KOPT-K1 (cell line): Measurements from ENCODE around the gene INHBC.

Experiments used
- H3K27ac ChIP-seq: fragments of 200-600 bp; sonication (generic); 2 replicates; pipeline ENCODE4 v1.5.1; 2016; ENCODE audit warnings: antibody characterized with exemption, mild to moderate bottlenecking, low read depth, low read length; ENCODE audit not compliant: poor library complexity, severe bottlenecking
- H3K36me3 ChIP-seq: fragments of 200-600 bp; sonication (generic); 2 replicates; pipeline ENCODE4 v1.5.1; 2017; ENCODE audit warnings: antibody characterized with exemption, mild to moderate bottlenecking, low read length, moderate library complexity; ENCODE audit not compliant: insufficient read depth
- H3K9me3 ChIP-seq: fragments of 200-600 bp; sonication (generic); 2 replicates; pipeline ENCODE4 v1.5.1; 2017; ENCODE audit warnings: antibody characterized with exemption, low read length, mild to moderate bottlenecking; ENCODE audit not compliant: insufficient read depth, poor library complexity, severe bottlenecking

INHBC gene

DNA sequence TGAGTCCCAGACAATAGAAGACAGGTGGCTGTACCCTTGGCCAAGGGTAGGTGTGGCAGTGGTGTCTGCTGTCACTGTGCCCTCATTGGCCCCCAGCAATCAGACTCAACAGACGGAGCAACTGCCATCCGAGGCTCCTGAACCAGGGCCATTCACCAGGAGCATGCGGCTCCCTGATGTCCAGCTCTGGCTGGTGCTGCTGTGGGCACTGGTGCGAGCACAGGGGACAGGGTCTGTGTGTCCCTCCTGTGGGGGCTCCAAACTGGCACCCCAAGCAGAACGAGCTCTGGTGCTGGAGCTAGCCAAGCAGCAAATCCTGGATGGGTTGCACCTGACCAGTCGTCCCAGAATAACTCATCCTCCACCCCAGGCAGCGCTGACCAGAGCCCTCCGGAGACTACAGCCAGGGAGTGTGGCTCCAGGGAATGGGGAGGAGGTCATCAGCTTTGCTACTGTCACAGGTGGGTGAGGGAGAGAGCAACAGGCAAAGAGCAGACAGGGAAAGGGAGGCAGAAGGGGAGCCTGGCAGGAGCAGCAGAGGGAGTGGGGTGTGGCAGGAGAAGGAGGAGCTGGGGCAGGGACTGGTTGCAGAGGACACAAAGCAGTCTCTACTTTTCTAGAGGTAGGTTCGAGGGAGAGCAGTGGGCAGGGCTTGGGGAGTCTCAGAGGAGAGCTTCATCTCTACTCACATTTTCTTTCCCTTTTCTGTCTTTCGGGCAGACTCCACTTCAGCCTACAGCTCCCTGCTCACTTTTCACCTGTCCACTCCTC is 21.0 kb downstream of the INHBC start:
- Histone ChIP-seq H3K9me3 (no peaks in the 10 kb centered on the region), H3K27ac (no peak overlapping the region)

DNA sequence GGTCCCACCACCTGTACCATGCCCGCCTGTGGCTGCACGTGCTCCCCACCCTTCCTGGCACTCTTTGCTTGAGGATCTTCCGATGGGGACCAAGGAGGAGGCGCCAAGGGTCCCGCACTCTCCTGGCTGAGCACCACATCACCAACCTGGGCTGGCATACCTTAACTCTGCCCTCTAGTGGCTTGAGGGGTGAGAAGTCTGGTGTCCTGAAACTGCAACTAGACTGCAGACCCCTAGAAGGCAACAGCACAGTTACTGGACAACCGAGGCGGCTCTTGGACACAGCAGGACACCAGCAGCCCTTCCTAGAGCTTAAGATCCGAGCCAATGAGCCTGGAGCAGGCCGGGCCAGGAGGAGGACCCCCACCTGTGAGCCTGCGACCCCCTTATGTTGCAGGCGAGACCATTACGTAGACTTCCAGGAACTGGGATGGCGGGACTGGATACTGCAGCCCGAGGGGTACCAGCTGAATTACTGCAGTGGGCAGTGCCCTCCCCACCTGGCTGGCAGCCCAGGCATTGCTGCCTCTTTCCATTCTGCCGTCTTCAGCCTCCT is 21.6 kb downstream of the INHBC start:
- Histone ChIP-seq H3K9me3 (no peaks in the 10 kb centered on the region), H3K36me3 (no peaks in the 10 kb centered on the region), H3K27ac (no peak overlapping the region)

More for the DNA sequence above, 21.0 kb downstream of the INHBC start:
- H3K36me3 ChIP-seq: no peaks in the 10 kb centered on the region

DNA sequence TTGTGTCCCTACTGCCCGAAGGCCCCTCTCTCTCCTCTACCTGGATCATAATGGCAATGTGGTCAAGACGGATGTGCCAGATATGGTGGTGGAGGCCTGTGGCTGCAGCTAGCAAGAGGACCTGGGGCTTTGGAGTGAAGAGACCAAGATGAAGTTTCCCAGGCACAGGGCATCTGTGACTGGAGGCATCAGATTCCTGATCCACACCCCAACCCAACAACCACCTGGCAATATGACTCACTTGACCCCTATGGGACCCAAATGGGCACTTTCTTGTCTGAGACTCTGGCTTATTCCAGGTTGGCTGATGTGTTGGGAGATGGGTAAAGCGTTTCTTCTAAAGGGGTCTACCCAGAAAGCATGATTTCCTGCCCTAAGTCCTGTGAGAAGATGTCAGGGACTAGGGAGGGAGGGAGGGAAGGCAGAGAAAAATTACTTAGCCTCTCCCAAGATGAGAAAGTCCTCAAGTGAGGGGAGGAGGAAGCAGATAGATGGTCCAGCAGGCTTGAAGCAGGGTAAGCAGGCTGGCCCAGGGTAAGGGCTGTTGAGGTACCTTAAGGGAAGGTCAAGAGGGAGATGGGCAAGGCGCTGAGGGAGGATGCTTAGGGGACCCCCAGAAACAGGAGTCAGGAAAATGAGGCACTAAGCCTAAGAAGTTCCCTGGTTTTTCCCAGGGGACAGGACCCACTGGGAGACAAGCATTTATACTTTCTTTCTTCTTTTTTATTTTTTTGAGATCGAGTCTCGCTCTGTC is 22.3 kb downstream of the INHBC start:
- no peaks in the 10 kb centered on the region for H3K36me3 ChIP-seq
- no peaks in the 10 kb centered on the region for H3K9me3 ChIP-seq
- no peak overlapping the region for H3K27ac ChIP-seq

DNA sequence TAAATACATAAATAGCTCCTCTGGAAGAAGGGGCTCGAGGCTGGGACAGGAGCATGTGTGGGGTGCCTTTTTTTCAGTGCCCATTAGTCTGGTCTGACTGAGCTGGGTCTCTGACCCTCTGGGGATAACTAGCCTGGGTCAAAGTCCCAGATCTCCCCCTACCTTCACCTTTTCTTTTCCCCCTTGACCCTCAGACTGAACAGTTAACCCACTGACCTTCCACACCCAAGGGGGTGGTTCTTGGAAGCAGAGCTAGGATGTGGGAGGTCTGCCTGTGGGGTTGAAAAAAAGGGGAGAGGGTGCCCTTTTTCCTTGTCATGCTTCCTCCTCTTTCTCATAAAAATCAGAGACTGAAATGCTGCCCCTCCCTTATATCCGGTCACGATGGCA is 24.1 kb downstream of the INHBC start:
- Histone ChIP-seq H3K36me3 (no peaks in the 10 kb centered on the region), H3K27ac (peak overlapping the region; percentile 48), H3K9me3 (no peaks in the 10 kb centered on the region)

DNA sequence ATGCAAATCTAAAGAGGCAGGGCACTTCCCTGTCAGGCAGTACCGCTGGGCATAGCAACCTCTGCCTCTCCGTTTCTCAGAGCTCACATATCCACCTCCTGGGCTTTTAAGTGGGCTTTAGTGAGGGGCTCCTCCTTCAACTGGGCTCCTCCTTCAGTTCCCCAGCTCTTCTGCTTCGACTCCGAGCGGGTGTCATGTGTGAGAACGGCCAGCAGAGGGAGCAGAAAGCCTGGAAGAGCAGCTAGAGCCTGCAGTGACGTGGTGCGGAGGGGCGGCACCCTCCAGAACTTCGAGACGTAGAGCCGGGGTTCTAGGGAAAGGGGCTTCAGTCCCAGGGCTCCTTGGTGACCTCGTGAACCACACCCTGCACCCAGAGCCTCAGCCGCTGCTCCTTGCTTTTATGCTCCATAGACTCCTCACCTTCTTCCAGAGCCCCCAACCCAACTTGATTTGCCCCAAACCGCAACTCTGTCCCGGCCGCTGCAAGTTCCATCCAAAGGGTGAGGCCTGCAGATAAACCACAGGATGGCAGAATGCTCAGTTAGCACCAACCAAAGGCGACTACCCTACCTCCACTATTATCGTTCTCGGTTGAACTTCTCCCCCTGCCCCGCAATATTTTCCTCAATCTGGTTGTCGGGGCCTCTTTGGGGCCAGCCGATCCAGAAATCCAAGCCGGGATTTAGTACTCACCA is 24.6 kb downstream of the INHBC start:
- Histone ChIP-seq H3K9me3 (no peaks in the 10 kb centered on the region), H3K36me3 (no peaks in the 10 kb centered on the region)

DNA sequence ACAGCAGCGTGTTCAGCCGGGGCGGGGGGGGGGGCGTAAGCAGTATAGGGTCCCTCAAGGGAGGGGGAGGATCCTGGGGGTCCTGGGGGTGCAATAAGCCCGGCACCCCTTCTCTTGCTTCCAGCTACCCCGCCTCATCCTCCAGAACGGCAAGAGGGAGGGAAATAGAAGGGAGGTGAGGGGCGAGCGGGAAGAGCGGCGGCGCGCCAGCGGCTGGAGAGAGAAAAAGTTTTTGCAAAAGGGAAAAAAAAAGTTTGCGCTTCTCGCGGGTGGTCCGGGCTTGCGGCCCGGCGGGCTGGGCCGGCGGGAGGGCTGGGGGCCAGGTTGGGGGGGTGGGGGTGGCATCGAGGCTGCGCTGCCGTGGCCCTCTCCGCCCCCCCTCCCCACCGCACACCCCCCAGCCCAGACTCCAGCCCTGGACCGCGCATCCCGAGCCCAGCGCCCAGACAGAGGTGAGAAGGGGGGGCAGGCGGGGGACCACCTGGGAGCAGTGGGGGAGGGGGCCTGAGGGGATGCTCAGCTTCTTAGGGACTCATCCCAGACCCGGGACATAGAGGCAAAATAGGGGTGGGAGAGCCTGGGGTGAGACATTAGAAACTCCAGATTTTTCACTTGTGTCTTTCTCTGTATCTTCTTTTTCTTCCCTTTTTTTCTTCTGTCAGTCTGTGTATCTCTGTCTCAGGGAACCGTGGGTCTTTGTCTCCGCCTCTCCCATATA is 25.3 kb downstream of the INHBC start, which contains the start of gene GLI1:
TSS of gene GLI1 (plus strand) at position 36 of the 718 bp plus-strand sequence. CDS start 3,907 bp downstream, outside the sequence.
- Histone ChIP-seq H3K9me3 (no peaks in the 10 kb centered on the region), H3K36me3 (no peaks in the 10 kb centered on the region), H3K27ac (peak within 1 kb of the TSS; percentile 48)

More for the DNA sequence above, 24.6 kb downstream of the INHBC start:
- H3K27ac ChIP-seq: peak overlapping the region; percentile 48

DNA sequence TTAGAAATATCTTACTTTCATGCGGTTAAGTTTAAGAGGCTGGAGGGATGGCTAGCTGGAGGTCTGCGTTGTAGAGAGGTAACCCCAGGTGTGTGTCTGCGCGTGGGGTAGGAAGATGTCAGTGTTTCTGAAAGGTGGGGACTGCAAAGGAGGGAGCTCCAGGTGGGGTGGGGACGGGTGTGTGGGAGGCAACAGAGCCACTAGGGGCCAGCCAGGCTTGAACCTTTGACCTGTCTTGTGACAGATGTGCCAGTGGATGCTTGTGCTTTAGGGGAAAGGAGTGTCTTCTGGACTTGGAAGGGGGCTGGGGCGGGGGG is 25.8 kb downstream of the INHBC start:
- Histone ChIP-seq H3K9me3 (no peaks in the 10 kb centered on the region), H3K27ac (no peak overlapping the region), H3K36me3 (no peaks in the 10 kb centered on the region)

DNA sequence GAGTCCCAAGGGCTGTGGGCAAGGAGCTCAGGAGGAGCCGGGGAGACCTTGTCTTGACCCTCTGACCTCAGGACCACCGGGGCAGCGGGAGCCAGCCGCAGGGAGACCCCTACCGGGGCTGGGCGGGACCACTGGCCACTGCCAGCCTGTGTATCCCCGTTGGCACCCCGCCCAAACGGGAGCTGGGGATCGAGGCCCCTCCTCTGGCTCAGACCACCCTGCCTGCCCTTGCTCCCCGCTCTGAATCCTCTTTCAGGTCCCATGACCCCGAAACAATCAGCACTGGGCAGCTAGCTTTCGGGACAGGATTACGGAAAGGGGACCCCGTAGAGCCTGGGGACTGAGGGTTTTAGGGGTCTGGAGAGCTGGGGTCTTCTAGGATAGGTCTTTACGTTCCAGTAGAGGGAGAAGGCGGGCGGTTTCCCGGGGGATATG is 26.3 kb downstream of the INHBC start:
- Histone ChIP-seq H3K36me3 (no peaks in the 10 kb centered on the region), H3K9me3 (no peaks in the 10 kb centered on the region), H3K27ac (no peak overlapping the region)

DNA sequence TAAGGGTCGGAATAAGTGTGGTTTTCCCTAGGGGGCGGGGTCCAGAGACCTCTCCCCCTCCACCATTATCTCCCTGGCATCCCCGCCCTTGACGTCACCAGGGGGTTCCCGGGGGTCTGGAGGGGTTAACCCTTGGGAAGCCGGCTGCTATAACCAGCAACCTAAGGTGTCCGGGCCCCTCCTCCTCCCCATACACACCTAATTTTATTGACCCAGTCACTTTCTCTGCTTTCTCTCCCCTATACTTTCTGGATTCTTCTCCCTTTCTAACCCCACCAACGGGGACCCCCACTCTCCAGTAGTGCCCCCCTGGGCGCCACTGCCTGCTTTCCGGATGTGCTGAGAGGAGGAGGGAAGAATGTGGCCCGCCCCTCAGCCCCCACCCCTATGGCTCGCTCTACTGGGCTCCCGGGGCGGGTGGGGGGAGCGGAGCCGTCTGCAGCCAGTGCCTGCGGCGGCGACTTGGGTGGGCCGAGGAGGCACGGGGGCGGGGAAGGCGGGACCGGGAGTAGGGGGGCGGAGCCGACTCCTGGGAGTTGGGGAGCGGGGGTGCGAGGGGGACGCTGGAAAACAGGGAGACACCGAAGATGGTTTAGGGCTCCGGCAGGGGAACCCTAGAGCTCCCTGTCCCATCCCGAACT is 26.8 kb downstream of the INHBC start:
- Histone ChIP-seq H3K27ac (no peak overlapping the region), H3K9me3 (no peaks in the 10 kb centered on the region), H3K36me3 (no peaks in the 10 kb centered on the region)

DNA sequence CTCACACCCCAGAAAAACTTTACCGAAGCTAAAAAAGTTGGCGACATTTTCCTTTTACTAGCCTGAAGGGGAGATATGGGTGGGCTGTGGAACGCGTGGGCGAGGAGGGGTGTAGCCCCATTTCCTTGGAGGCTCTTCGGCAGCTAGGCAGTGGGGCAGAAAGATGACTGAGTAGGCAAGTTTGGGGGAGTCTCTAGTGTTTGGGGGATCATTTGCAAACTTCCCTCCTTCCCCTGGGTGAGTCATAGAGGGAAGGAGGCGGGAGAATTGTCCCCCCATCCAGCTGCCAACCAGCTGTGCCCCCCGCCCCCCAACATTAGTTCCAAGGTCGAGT is 27.3 kb downstream of the INHBC start:
- no peaks in the 10 kb centered on the region for H3K36me3 ChIP-seq
- H3K9me3 ChIP-seq: no peaks in the 10 kb centered on the region
- no peak overlapping the region for H3K27ac ChIP-seq

DNA sequence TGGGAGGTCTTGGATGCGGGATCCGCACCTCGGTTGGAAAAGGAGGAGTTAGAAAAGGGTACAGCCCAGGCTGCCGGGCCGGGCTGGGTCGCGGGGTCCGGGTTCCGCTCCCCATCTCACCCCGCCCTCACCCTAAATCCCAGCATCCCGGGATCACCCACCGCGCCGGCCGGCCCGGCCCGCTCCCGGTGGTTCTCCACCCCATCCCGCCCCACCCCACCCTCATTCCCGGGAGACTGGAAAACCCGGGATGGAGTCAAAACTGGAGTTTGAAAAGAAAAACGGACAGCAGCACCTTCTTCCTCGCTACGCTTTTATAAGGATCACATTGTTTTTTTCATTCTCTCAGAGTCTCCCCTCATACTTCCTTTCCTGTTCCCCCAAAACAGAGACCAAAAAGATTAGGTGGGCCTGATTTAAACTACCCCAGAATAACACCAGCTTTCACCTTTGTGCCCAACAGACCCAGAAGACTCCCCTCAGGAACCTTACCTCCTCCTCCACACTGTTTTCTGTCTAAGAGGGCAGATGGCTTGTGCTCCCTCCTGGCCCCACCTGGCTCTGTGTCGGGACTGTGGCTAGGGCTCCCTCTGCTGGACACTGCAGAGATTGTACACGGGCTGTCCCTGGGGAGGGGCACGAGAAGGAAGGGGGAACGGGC is 27.8 kb downstream of the INHBC start:
- no peak overlapping the region for H3K27ac ChIP-seq
- no peaks in the 10 kb centered on the region for H3K36me3 ChIP-seq
- H3K9me3 ChIP-seq: no peaks in the 10 kb centered on the region

DNA sequence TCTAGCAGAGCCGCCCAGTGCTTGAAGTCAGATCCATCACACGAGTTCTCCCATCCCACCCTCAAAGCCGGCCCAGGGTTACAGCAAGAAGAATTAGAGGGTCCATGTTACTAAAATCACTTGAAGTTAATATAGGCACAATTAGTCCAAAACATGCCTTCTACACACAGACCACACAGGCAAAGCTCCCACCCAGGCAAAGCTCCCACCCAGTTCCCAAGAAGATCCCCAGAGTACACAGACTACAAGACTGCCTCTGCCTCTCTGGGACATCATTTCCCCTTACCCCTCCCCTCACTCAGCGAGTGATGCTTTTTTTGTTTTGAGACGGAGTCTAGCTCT is 28.3 kb downstream of the INHBC start:
- Histone ChIP-seq H3K9me3 (no peaks in the 10 kb centered on the region), H3K36me3 (no peaks in the 10 kb centered on the region), H3K27ac (no peak overlapping the region)

DNA sequence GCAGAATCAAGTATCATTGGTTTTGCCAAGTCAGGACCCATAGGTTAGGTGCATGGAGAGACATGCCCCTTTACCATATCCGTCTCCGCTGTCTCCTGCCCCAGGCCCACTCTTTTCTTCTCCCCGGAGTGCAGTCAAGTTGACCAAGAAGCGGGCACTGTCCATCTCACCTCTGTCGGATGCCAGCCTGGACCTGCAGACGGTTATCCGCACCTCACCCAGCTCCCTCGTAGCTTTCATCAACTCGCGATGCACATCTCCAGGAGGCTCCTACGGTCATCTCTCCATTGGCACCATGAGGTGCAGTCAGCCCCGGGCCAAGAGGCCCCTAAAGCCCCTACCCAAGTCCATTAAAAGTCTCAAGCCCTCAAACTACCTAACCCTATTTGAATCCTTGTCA is 30.0 kb downstream of the INHBC start:
- Histone ChIP-seq H3K9me3 (no peaks in the 10 kb centered on the region), H3K36me3 (peaks cover 13% of the 10 kb centered on the region; the same call in 1 of the 2 replicates), H3K27ac (no peak overlapping the region)
